Mammary microvascular endothelial cell (primary cell): ENCODE results near the gene CHD1. TPM values are rescaled to one million over a fixed set of nuclear protein-coding genes. Genes with fewer than 3 reads are reported as not detected.

Source experiments
- total RNA-seq: library from RNA; depleted of rRNA; stranded (reverse); fragments of >200 nt; gene quantifications from 2 replicates; pipeline ENCODE4 v1.2.3, GENCODE V29; 2015

CHD1 gene
- 21.4 and 28.2 TPM in 2 replicates for total RNA-seq

DNA sequence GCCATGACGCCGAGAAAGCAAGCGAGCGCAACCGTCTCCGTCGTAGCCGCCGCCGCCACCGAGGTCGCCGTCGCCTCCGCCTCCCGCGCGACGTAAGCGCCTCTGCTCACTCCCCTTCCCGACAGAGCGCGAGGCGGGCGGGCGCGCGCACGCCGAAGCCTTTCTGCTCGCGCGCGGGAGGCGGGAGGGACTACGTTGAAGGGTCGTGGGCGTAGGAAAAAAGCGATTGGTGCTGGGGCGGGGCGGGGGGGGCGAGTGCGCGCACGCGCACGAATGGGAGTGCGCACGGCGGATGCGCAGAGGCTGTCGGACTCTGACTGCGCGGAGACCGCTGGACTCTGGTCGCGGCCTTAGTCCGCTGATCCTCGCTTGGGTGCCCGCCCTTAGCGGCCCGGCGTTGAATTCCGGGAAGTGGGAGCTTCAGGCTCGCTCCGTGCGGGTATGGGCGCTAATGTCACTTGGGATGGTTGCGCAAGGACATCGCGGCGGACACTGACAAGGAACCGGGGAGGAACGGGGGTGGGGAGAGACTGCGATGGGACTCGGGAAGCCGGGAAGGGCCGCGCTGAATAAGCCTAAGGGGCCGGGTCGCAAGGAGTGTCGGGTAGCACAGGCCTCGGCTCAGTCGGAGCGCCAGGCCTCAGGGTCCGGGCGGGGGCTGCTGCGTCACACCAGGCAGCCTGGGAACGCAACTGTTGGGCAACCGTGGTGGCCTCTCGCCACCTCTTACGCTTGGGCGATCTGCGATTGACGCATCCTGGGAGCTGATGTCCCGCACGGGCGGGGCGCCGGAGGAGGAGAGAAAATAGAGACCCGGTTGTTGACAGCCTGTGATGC lies at the start of gene CHD1:
TSS of gene CHD1 (minus strand) at position 135 of the 837 bp plus-strand sequence. CDS start 2,621 bp downstream, outside the sequence.

Other genes with a start within 250 kb of the CHD1 start
- 22.1 and 24.4 TPM in 2 replicates for gene RGMB, start 155.3 kb downstream of the CHD1 start, total RNA-seq